Activated CD4-positive, CD25-positive, alpha-beta regulatory T cell treated with anti-CD3 and anti-CD28 coated beads, Interleukin-2, amount 50 U/mL, for 72 hours (primary cell): ENCODE results near the gene NR2C1.

Experiments
- DNase-seq: peaks from one replicate; pipeline ENCODE4 v3.0.0; 2021

Gene NR2C1

DNA sequence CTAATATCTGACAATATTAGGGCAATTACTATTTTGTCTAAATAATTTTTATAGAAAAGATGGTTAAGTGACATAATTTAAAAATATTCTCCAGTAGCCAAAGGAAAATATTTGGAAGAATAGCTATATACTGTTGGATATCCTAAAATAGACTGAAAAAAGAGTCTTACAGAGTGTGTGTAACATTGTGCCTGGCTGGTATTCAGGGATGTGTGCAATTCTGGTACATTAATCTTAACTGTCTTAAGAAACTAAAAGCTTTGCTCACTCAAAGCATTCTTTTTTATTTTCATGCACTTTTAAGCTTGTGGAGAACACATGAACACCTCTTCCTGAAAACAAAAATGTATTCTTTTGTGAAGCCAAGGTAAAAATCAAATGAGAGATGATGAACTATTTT lies 10.1 kb upstream of the NR2C1 start:
- DNase-seq, result no peak

DNA sequence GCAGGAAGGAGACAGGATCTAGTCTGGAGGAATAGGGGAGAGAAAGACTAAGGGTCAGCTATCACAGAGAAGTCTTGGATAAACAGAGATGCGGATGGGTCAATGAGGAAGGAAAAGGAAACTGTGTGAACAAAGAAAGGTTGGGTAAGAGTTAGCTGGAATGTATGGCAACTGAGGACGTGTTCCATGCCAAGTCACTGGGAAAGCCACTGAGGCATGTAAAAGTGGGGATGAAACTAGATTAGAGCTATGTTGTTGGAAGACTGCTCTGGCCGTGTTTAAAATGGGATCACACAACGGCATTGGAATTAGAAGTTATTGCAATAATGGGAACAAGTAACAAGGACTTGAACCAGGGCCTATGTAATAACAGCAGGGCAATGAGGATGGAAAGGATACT lies 3.9 kb upstream of the NR2C1 start:
- no peak for DNase-seq

GRCh38 chr12:95074766-95075165 lies 1.3 kb upstream of the NR2C1 start:
- no peak for DNase-seq

DNA sequence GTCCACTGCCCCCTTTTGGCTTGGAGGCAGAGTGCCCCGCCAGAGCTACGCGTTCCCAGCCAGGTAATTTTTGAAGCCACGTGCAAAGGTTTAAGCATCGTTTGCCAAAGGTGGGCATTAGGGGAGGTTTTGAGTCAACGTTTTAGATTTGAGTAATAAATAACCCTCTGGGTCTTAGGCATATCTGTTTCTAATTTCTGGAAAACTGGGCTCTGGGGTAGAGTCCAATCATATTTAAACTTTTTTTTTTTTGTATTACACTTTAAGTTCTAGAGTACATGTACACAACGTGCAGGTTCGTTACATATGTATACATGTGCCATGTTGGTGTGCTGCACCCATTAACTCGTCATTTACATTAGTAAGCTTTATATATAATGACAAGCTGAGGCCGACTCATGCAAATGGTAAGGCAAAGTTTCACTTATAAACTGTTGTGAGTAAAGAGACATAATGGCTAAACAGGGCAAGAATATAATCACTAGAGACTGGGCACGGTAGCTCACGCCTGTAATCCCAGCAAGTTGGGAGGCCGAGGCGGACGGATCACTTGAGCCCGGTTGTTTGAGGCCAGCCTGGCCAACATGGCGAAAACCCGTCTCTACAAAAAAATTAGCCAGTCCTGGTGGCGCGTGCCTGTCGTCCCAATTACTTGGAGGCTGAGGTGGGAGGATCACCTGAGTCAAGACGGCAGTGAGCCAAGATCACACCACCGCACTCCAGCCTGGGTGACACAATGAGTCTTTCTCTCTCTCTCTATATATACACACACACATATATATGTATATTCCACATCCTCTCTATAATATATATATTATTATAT lies 491 bp upstream of the NR2C1 start:
- no peak for DNase-seq

GRCh38 chr12:95070378-95070777 lies 3.0 kb downstream of the NR2C1 start:
- DNase-seq, result no peak

DNA sequence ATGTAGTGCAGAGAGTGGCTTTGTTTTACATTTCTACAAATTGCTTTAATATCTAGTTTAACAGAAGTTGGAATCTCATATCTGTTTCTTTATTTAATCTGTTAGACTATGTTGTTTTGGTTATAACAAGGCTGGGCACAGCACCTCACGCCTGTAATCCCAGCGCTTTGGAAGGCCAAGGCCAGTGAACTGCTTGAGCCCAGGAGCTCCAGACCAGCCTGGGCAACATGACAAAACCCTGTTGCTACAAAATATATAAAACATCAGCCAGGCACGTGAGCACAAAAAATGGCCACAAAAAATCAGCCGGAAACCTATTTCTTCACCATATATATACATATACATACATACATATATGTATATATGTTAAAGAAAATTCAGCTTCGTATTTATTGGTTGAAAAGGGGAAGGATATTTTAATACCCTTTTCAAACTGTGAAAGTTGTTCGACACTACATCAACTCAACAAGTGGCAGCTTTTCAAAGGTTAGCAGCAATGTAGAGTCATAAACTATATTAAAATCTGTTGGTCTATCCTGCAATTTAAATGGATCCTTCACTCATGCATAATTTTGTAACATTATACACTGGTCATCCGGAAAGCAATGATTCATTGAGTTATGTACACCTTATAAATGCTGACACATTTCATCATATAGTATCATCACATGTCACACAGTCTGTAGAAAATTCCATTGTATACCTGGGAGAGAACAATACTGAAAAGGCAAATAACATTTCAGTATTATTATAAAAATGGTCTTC lies 7.1 kb downstream of the NR2C1 start:
- no peak for DNase-seq

GRCh38 chr12:95060951-95061350 lies 12.5 kb downstream of the NR2C1 start:
- no peak for DNase-seq

DNA sequence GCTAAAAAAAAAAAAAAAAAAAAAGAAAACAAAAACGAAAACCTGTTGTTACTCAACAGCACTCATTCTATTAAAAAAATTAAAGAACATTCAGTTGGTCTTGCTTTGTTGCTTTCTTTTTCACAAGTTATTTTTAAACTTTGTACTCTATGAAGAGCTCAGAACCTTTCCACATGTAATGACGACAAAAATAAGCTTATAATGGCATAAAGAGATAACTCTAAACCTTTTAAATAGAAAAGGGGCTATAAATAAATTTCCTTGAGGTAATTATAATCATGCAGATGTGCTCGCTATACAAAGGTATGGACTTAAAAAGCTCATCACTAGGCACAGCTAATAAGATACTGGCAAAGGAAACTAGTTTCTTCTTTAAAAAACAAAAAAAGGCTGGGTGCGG lies 13.4 kb downstream of the NR2C1 start:
- DNase-seq, result no peak

DNA sequence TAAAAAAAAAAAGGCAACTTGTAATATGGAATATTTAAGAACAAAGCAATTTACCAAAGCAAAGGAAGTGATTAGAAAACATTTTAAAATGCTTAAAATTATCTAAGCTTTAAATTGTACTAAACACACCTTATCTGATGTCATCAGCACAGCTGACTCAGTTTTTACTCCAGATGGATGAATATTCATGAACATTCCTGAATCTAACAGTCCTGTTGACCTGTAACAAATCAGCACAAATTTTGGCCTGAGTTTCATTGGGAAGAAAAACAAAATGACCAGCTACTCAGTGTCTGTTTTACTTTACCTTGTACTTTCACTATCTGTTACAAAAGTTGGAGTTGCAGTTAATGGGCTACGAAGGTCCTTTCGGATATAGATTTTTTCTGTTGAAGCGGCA lies 16.0 kb downstream of the NR2C1 start:
- no peak for DNase-seq

DNA sequence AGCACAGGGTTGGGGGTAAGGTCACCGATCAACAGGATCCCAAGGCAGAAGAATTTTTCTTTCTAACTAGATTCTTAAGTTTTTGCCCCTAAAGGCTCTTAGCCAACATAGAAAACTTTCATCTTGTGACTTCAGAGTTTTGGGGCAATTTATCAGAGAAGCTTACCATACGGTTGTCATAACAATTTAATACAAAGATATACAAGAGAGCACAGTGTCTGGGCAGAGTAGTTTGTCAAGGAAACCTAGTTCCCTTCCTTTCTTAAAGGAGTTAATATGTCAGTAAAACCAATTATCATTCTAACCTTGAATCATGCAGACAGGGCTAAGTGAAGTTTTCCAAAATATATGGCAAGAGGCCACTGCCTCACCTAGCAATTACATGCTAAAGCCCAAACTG lies 18.4 kb downstream of the NR2C1 start:
- DNase-seq, result no peak

DNA sequence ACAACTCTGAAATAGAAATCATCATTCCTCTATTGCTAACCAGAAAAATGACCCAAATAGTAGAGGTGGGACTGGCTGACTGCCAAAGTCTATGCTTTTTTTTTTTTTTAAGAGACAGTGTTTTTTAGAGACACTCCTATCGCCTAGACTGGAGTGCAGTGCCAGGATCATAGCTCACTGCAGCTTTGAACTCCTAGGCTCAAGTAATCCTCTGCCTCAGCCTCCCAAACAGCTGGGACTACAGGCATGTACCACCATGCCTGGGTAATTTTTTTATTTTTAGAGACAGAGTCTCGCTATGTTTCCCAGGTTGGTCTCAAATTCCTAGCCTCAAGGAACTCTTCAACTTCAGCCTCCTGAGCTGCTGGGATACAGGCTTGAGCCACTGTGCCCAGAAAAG lies 19.2 kb downstream of the NR2C1 start:
- no peak for DNase-seq

- no peak for DNase-seq
Measured at GRCh38 chr12:95051241-95051640, 22.2 kb downstream of the NR2C1 start.

DNA sequence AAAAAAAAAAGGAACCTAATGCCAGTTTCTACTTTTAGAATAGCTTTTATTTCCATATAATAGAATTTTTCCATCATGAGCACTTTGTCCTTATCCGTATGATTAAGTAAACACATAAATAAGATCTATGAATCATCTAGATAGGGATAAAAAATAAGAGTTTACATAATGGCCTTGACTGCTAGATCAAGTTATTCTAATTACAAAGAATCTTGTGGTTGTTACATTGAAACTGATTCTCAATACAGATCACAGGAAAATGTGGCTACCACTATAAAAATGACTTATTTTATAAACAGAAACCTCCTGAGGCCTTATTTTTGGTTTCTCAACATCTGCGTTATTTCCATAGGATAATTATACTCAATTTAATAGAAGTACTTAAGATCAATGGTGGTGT lies 35.5 kb downstream of the NR2C1 start:
- DNase-seq, result no peak

DNA sequence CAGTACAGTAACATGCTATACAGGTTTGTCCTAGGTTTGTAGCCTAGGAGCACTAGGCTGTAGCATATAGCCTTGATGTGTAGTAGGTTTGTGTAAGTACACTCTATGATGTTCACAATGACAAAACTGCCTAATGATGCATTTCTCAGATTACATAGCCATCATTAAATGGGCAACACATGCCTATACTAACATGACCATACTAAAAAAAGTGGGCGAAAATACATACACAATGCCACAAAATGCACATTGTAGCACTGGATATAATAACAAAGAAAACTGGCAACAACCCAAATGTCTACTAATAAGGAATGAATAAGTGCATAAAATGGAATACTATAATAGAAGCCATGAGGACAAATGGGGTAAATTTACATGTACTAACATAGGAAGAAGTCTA lies 38.7 kb downstream of the NR2C1 start:
- DNase-seq, result no peak

DNA sequence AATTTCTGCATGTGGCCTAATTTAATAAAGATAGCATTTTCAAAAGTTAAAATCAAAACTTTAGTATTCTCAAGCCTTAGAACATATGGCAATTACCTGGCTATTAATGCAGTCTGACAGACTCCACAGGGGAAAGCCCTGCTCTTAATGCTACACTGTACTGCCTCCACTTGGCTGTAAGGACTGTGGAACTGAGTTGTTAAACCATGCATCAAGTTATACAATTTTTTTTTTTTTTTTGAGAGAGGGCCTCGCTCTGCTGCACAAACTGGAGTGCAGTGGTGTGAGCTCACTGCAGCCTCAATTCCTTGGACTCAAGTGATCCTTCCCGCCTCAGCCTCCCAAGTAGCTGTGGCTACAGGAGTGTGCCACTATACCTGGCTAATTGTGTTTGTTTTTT lies 50.9 kb downstream of the NR2C1 start:
- DNase-seq, result no peak

DNA sequence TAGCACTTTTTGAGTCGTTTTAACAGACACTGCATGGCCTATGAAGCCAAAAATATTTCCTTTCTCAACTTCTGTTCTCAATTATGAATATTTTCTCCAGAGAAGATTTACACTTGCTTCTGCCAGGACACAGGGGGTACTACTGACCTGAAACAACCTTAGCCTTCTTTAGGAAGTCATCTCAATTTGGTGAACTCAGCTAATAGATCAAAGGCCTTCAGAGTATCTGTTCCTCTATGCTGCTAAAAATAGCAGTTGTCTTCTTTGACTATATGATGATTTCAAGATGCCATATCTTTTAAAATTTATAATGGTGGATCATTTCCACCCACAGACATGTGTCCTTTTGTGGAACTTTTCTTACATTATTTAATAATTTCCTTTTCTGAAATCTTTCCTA lies 55.9 kb downstream of the NR2C1 start:
- DNase-seq, result no peak

GRCh38 chr12:95016120-95016519 lies 57.3 kb downstream of the NR2C1 start:
- DNase-seq, result no peak

GRCh38 chr12:95014554-95014953 lies 58.9 kb downstream of the NR2C1 start:
- no peak for DNase-seq

GRCh38 chr12:95006206-95006605 lies 67.2 kb downstream of the NR2C1 start:
- DNase-seq, result no peak

- DNase-seq, result no peak
Measured at GRCh38 chr12:95004610-95005009, 68.8 kb downstream of the NR2C1 start.

DNA sequence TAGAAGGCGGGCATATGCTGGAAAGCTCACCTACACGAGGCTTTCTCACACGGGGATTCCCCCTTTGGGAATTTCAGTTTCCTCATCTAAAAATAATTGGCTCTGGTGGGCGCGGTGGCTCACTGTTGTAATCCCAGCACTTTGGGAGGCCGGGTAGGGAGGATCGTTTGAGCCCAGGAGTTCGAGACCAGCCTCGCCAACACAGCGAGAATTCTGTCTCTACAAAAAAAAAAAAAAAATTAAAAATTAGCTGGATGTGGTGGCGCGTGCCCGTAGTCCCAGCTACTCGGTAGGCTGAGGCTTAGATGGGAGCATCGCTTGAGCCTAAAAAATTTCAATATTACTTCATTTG lies 69.5 kb downstream of the NR2C1 start:
- DNase-seq, result no peak

GRCh38 chr12:95003213-95003920 lies 70.1 kb downstream of the NR2C1 start, which contains the start of gene NDUFA12:
Gene NDUFA12 (minus strand): TSS chr12:95003697. CDS start chr12:95003680, 17 bp downstream.
- DNase-seq, result peak; percentile 94

GRCh38 chr12:95002754-95003153 lies 70.7 kb downstream of the NR2C1 start:
- no peak for DNase-seq

GRCh38 chr12:94998326-94998725 lies 75.1 kb downstream of the NR2C1 start:
- no peak for DNase-seq
